Measurements from ENCODE around the gene ONECUT3. TPM values are rescaled to one million over a fixed set of nuclear protein-coding genes. Genes with fewer than 3 reads are reported as not detected.

Gene ONECUT3
- total and polyA plus RNA-seq, 10 of the 15 experiments (the other 5 are each of a cell fraction or from before 2014, with no cell fraction given): not detected

DNA sequence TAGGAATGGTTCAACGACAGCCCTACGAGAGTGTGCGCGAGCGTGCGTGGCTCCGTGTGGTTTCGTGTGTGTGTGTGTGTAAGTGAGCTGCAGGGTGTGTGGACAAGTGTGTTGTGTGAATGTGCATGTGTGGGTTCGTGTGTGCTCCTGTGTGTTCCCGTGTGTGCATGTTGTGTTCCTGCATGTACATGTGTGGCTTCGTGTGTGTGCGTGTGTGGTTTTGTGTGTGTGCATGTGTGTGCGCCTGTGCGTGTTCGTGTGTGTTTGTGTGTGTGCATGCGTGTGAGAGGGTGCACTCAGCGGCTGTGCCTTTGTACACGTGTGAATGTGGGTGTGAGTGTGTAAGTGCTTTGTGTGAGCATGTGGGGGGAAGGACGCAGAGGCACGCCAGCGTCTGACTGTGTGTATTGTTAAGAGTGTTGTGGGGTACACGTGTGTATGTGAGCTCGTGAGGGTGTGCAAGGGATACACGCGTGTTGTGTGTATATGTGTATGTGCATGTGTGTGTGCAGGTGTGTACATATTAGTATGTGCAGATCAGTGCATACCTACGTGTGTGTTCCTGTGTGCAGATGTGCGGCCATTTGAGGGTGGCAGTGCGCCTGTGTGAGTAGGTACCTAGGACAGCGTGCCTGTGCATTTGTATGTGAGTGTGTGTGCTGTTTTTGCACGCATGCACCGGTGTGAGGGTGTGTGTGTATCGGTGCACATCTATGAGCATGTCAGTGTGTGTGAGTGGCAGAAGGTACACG is 24.3 kb upstream of the ONECUT3 start (continued):
- TF ChIP-seq, protein P1, sequence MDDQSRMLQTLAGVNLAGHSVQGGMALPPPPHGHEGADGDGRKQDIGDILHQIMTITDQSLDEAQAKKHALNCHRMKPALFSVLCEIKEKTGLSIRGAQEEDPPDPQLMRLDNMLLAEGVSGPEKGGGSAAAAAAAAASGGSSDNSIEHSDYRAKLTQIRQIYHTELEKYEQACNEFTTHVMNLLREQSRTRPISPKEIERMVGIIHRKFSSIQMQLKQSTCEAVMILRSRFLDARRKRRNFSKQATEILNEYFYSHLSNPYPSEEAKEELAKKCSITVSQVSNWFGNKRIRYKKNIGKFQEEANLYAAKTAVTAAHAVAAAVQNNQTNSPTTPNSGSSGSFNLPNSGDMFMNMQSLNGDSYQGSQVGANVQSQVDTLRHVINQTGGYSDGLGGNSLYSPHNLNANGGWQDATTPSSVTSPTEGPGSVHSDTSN (IDR thresholded peaks at IDR 0.05; ENCODE audit: insufficient replicate concordance, low read depth, low read length): no peak
- no peak for TF ChIP-seq ZZZ3 (IDR thresholded peaks at IDR 0.05; ENCODE audit: control insufficient read depth, insufficient read length, low read depth)
- no peak for TF ChIP-seq STAT3 (IDR thresholded peaks at IDR 0.05; ENCODE audit: low read depth, low read length)
- no peak for TF ChIP-seq TCF3 (IDR thresholded peaks at IDR 0.05; ENCODE audit: borderline replicate concordance, insufficient read depth, low read depth, low read length)
- no peak for TF ChIP-seq ESRRA (IDR thresholded peaks at IDR 0.05; ENCODE audit: low read length)
- TF ChIP-seq MEF2B (IDR thresholded peaks at IDR 0.05; ENCODE audit: partially characterized antibody, poor library complexity, severe bottlenecking): no peak
- no peak for TF ChIP-seq EED (IDR thresholded peaks at IDR 0.05; ENCODE audit: low read depth)
- TF ChIP-seq PML (IDR thresholded peaks at IDR 0.05; ENCODE audit: low read length): no peak
- TF ChIP-seq ZSCAN29 (IDR thresholded peaks at IDR 0.05): no peak
- TF ChIP-seq BMI1 (IDR thresholded peaks at IDR 0.05; ENCODE audit: borderline replicate concordance): no peak

- H3K27me3 ChIP-seq (replicated peaks in 1 of 2; ENCODE audit: control insufficient read depth in 2 of 2, insufficient read depth in 2 of 2, low read length in 1 of 2): peaks cover 0 to 4% of the 10 kb centered on the region in 2 experiments; a peak in 2 of 4 replicates
- no peaks in the 10 kb centered on the region for H3K9me3 ChIP-seq (replicated peaks; ENCODE audit: control insufficient read depth, insufficient read depth, low read length)
- H3K27ac ChIP-seq (ENCODE audit: control insufficient read depth, insufficient read depth): no peak overlapping the region
- H3K79me2 ChIP-seq (ENCODE audit: control insufficient read depth, insufficient read depth, low read length): no peaks in the 10 kb centered on the region
- intact Hi-C loops (cut with micrococcal nuclease; ENCODE audit: unreplicated experiment) (no loop called here), in situ Hi-C loops (cut with MboI) (no loop called here)
- H4K20me1 ChIP-seq (ENCODE audit: control insufficient read depth, insufficient read depth): no peaks in the 10 kb centered on the region
- POLR2A ChIA-PET: no interaction called here
- RAD21 ChIA-PET (ENCODE audit: unreplicated experiment): no interaction called here
- FAIRE-seq (no peak), ATAC-seq (no peak), DNase-seq (ENCODE audit: low read depth, low spot score) (no peak)
- SMC1A ChIA-PET (ENCODE audit: uncharacterized antibody, unreplicated experiment): no interaction called here
- H3K36me3 ChIP-seq (ENCODE audit: control insufficient read depth in 2 of 2, insufficient read depth in 2 of 2, low read length in 1 of 2): no peaks in the 10 kb centered on the region
- no peak overlapping the region for H3K4me3 ChIP-seq
- H3K9ac ChIP-seq (ENCODE audit: control insufficient read depth, insufficient read depth, low read length): no peak overlapping the region
- H2AFZ ChIP-seq (ENCODE audit: control insufficient read depth, low read depth, low read length): no peak overlapping the region
- no peak overlapping the region for H3K4me2 ChIP-seq (ENCODE audit: control insufficient read depth, insufficient read depth)
- CTCF ChIA-PET: no interaction called here
- BruUV-seq (replicated peaks): no TSS peak
- 54% methylated on average over 14 of the region's 19 CpGs for WGBS (ENCODE audit: insufficient coverage, insufficient replicate concordance, low lambda C conversion rate, missing lambda C conversion rate)
- no peaks in the 10 kb centered on the region for H3K4me1 ChIP-seq (ENCODE audit: control insufficient read depth, insufficient read depth, low read length)
- TF ChIP-seq RFX5 (IDR thresholded peaks at IDR 0.05; ENCODE audit: low read depth, low read length) (no peak), ZNF217 (IDR thresholded peaks at IDR 0.05) (no peak), SMARCA5 (IDR thresholded peaks at IDR 0.05) (no peak), E2F8 (IDR thresholded peaks at IDR 0.05; ENCODE audit: low read depth, partially characterized antibody) (no peak), GATAD2B (conservative IDR thresholded peaks at IDR 0.05; ENCODE audit: low read depth) (no peak), CBFB (IDR thresholded peaks at IDR 0.05; ENCODE audit: low read depth) (no peak), CHD1 (IDR thresholded peaks at IDR 0.05; ENCODE audit: low read depth, low read length) (no peak), MEF2B (IDR thresholded peaks at IDR 0.05; ENCODE audit: partially characterized antibody, poor library complexity, severe bottlenecking) (no peak), CREM (IDR thresholded peaks at IDR 0.05; ENCODE audit: low read depth) (no peak), WRNIP1 (IDR thresholded peaks at IDR 0.05; ENCODE audit: borderline replicate concordance, low read depth, low read length) (no peak)
These were observed 23.8 kb upstream of the ONECUT3 start for GRCh38 chr19:1729568-1729925.
